EH (cell line): Measurements from ENCODE around the gene STK35.
A peak's percentile ranks its signal among the peaks of the same experiment; 100 is the strongest.

ENCODE experiments used
- DNase-seq: peaks from one replicate; pipeline ENCODE4 v3.0.0-alpha.2; 2015; ENCODE audit warnings: low read depth

Gene STK35

DNA sequence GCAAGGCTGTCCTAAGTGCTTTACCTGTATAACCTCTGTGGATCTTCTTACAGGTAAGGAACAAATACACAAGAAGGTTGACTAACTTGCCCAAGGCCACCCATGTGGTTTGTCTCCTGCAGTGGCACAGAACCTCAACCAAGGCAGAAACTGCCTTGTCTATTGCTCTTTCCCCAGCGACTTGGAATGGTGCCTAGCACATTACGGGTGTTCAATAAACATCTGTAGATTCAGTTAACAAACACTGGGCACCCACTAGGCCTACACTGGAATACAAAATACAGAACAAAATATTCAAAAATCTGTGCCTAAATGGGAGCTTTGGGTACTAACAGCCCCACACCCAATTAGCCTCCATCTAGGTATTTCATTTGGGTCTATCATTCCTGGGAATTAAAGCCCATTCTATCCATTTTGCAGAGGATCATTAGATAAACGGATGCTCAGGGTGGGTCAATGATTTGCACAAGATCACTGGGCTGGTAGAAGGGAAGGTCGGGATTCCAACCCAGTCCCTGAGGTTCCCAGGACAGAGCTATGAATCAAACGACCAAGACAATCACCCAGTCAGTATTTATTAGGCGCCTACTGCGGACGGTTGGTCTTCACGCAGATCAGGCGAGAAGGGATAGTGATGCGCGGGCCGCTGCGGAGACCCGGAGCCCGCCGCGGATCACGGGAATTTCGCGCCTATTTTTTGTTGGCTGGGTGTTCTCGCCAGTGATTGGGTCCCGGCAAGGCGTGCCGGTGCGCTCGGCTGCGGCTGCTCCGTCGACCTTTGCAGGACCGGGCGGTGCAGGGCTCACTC is at the start of gene STK35:
STK35 (plus strand) TSS at position 771 of the 808 bp plus-strand sequence. CDS start 55 bp downstream, outside the sequence.
- peak; percentile 75 for DNase-seq

DNA sequence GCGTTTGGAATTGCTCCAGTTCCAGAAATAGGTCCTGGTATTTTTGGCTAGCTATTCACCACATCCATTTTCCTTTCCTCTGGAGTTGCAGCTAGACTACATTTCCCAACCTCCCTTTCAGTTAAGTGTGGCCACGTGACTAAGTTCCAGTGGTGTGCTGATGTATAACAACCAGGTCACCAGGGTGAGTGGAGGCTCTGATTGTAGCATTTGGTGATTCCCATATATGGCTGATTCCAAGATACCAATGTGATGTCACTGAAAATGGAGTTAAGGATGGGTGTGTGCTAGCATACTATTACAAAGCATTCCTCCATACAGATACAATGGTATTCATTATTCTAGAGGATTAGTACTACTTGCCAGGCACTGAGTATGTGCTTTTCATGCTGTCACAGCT is 49.7 kb upstream of the STK35 start:
- peak; percentile 13 for DNase-seq

DNA sequence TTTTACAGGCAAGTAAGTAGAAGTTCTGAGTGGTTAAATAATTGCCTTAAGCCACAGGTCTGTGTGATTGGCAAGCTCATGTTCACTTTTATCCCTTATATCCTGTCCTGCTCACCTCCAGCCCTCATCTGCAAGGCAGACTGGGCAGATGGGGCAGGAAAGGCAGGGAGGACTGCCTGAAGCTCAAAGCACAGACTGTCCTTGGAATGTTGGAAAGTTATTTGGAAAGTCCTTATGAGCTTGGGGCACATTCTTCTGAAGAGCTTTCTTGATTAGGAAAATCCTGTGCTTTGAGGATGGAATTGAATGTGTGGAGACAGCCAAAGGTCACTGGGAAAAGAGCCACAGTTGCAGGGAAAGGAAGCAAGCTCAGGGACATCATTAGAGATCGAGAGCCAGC is 48.9 kb upstream of the STK35 start:
- no peak for DNase-seq

DNA sequence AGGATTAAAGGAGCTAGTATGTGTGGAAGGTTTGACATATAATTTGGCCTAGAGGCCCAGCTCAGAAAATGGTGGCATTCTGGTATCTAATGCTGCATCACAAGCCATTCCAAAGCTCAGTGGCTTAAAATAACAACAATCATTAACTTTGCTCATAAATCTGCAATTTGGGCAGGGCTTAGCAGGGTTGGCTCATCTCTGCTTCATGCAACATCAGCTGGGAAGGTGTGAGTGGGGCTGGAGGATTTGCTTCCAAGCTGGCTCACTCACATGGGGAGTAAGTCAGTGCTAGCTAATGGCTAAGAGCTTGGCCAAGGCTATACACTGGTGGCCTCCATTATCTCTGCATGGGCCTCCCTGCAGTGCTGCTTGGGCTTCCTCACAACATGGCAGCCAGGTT is 48.0 kb upstream of the STK35 start:
- DNase-seq, result no peak

DNA sequence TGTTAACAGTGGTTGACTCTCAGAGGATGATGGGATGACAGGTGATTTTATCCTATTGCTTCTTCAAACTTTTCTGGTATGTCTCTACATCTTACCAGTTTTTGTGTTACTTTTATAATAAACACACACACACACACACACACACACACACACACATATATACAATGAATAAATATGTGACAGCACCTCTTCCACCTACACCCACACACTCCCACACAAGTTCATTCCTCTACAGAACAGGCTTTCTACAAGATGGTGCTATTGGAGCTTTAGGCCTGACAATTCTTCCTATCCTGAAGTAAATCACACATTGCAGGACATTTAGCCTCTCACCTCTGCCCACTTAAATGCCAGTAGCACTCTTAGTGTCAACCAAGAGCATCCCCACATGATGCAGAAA is 46.7 kb upstream of the STK35 start:
- no peak for DNase-seq

DNA sequence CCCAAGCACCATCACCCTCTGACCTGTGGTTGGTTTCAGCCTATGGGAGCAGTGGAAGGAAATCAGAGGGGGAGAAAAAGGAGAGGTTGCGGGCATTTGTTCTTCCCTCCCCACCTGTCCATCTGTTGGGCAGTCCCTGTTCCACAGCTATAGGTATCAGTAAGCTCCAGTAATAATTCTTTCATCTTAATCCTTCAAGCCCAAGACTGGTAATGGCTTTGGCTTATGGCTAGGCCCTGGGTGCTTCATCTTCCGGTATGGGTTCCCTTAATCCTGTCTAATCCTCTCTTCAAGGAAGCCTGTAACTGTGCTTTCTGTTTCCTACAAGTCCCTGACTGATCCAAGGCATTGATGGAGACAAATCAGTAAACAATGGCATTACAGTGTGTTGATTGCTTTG is 42.2 kb upstream of the STK35 start:
- no peak for DNase-seq

DNA sequence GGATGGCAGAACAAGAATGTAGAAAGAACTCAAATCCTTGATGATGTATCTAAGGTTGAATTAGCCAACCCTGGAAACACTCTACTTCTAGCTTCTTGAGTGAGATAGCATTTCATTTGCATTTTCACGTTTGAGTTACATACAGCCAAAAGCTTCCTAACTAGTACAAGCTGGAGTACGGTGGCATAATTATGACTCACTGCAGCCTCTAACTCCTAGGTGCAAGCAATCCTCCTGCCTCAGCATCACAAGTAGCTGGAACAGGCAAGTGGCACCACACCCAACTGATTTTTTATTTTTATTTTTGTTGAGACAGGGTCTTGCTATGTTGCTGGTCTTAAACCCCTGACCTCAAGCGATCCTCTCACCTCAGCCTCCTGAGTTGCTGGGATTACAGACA is 36.5 kb upstream of the STK35 start:
- no peak for DNase-seq

DNA sequence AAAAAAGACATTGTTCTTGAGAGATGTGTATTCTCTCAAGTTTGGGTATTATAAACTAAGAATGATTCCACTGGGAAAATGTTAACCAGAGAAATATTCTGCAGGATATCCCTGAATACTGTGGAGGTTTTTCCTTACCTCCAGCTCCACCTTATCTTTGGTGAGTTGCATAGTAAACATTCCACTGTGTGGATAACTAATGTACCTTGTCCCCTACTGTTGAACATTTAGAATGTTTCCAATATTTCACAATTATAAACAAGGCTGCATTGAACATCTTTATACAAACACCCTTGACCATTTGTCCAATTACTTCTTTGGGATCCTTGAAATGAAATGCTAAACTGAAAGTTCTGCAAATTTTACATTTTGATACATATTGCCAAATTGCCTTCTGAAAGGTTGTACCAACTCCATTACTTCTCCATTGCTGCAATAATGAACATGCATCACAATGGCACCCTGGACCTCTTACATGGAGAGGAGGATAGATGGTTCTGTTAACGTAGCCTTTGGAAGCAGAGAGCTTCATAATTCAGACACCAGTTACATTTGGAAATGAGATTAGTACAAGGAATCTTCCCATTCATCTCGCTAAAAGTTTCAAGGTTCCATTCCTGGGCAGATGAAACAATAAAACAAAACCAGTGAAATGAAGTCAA is 35.0 kb upstream of the STK35 start:
- DNase-seq, result no peak

DNA sequence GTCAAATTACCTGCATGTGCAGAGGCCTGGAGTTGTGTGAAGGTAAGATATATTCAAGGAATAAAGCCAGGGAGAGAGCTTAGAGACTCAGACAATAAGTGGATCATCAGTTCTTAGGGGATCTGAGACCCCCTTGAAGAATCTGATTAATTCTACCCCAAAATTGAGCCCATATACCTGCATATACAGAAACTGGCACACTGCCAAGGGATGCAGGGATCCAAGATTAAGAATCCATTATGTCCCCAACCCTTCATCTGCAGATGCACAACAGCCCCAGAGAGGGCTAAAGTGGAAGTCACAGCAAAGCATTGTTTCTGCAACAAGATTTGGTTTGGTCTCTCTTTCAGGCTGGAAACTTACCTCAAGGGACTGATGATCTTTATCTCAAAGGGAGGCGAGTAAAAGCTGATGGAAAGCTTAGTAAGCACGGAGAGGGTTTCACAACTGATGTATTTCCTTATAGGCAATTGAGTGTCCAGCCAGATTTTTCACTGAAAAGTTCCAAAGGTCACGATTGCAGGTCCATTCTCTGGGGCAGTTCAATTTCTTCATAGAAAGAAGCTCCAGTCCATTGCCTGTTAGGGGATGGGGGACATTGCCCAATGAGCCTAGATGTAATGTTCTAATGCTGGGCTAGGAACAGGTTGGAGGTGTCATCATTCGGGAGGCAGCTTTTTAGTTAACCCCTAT is 20.9 kb upstream of the STK35 start:
- no peak for DNase-seq

DNA sequence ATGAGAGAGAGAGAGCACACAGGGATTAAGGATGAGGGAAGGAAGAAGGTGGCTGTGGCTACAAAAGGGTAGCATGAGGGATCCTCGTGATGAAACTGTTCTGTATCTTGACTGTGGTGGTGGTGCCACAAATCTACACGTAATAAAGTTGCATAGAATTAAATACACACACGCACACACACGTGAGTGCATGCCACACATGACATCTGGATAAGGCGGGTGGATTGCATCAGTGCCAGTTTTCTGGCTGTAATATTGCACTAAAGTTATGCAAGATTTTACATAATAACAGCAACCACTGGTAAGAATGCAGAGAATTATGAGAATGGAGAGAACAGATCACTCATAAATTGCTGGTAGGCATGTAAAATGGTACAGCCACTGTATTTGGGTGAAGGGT is 16.9 kb upstream of the STK35 start:
- peak; percentile 25 for DNase-seq

DNA sequence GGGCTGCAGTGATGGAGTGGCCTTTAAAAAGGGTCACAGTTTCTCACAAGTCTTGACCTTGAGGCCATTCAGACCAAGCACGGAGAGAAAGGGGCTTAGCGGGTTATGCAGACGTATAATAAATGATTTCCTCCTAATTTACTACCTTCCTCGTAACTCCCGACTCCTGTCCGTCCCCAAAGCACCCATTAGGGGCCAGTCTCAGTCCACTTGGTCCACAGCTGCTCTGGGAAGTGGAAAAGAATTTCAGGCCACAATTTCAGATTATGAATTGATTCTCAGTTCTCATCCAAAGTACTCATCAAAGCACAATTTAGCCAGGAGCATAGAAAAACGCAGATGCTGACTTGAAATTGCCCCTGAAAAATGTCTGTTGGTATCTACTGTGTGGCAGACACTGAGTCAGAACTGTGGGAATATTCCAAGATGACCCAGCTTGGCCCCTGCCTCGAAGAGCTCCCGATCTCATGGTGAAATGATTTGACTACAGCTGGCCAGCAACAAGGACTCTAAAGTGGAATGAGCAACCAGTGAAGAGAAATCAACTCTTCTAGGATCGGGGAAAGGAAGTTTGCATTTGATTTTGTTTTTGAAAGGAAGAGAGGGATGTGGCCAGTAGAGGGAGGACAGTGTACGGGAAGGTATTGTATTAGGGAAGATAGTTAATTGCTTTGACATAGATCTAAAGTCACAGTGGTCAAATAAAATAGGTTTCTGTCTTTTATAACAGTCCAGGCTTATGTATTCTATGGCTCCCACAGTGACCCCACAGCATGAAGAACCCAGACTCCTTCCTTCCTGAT is 15.2 kb upstream of the STK35 start:
- DNase-seq, result peak; percentile 26

DNA sequence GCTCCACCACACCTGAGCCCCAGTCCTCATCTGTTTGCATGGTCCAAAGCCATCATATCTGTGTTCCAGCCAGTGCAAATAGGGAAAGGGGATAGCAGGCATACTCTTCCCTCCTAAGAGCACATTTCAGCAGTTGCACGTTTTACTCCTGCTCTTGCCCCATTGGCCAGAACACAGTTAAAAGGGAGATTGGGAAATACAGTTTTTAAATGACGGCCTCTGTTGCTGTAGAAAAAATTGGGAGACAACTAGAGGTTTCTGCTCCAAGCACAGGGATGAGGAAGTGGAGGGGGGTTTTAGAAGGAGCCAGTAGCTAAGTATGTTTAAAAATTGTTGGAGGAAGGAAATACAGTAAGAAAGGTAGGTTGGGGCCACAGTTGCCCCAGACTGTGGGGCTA is 14.6 kb upstream of the STK35 start:
- no peak for DNase-seq

DNA sequence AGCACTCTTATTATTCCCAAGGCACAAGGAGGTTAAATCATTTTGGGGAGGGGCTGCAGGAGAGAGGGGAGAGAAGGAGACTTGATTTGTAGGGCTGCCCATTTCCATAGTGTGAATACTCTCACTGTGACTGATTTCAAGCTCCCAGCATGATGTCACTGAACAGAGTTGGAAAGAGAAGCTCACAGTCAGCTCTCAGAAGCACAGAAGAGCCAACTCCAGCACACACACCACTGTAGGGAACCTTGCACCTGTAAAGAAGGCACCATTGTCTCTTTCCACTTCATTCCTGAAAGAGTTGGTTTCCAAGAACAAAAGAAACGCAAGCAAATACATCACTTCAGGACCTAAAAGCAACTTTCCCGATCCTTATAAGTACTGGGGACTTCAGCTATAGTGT is 12.7 kb upstream of the STK35 start:
- DNase-seq, result no peak

DNA sequence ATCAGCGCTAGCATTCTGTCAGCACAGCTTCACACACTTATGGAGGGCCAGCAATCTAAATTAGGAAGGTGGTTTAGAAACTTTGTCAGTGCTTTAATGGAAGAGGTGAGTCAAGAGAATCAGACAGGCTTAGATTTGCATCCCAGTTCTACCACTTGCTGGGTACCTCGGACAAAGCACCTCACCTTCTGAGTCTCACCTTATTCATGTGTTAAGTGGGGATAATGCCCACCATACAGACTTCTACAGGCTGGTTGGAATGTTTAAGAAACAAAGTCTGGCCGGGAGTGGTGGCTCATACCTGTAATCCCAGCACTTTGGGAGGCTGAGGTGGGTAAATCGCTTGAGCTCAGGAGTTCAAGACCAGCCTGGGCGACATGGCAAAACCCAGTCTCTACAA is 12.2 kb upstream of the STK35 start:
- no peak for DNase-seq

DNA sequence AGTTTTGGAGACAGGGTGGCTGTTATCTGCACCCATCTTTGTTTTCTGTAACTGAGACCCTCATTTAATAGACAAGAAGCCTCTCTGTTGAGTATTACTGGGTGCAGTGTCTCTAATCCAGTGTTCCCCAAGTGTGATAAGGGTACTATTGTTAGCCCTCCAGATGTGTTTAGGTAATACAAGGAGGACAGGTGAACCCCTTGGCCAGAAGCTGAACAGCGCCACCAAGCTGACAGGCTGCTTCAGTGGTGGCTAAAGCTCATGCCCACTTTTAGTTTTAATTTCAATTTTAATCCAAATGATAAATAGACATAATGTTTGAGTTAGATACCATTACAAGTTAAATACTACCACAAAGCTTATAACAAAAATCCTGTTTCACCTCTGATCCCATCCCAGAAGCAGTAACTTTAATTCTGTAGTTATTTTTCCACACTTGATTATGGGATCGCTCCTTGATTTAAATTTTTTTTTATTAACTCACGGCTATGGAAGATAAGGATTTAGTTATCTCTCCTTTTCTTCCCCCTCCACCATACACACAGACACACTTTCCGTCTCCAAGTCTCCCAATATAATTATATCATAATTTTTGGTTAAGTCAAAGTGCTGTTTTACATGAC is 8.4 kb upstream of the STK35 start:
- DNase-seq, result no peak

DNA sequence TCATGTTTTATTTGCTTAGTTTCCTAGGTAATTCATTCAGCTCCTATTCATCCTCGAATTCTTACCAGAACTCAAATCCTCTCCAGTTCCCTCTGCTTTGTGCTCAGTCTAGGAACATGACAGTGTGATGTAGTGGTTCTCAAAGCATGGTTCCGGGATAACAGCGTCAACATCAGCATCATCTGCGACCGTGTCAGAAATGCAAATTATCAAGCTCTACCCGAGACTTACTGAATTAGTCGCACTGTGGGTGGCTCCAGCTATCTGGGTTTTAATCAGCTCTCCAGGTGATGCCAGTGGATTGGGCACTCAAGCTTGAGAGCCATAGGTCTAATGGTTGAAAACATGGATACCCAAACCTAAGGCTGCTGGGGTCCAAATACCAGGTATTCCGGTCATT is 7.7 kb upstream of the STK35 start:
- DNase-seq, result no peak

DNA sequence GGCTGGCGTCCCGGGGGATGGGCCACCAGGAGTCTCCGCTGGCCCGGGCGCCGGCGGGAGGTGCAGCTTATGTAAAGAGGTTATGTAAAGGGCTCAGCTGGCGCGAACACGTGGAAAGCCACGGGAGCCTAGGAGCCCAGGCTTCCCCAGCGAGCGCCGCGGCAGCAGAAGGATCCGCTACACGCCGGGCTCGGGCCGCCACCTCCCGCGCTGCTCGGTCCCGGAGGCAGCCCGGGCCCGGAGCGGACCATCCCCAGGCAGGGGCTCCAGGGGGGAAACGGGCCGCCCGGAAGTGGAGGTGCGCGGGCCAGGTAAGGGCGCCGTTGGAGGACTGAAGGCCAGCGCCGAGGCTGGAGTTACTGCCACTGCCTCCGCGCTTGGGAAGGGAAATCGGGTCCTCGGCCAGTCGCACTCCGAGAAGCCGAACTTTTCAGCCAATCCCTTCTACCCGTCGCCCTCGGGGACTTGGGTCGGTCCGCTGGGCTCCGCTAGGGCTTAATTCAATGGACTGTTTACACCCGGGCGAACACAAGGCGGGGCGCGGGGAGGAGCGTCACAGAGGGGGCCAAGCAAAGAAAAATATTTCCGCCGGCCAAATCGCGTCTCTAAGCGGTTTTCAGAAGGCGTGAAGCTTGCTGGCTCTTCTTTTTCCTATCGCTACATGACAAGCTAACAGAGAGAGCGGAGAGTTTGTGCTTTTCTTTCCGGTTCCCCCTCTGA is 398 bp downstream of the STK35 start:
- DNase-seq, result peak; percentile 92

DNA sequence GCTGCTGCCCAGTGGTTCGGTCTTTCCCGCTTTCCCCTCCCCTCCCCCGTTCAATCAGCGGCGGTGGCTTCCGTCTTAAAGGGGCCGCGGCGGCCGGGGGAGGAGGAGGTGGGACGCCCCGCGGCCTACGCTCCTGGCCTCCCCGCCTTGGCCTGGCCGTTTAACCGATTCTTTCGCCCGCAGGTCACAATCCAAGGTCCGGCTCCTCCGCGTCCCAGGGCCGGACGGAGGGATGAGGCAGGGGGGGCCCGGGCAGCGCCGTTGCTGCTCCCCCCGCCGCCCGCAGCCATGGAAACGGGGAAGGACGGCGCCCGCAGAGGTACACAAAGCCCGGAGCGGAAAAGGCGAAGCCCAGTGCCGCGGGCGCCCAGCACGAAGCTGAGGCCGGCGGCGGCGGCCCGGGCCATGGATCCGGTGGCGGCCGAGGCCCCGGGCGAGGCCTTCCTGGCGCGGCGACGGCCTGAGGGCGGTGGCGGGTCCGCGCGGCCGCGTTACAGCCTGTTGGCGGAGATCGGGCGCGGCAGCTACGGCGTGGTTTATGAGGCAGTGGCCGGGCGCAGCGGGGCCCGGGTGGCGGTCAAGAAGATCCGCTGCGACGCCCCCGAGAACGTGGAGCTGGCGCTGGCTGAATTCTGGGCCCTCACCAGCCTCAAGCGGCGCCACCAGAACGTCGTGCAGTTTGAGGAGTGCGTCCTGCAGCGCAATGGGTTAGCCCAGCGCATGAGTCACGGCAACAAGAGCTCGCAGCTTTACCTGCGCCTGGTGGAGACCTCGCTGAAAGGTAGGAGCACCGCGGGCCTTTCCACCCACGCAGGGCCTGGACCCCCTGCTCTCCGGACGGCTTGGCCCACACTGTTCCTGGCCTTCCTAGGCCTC is 1.2 kb downstream of the STK35 start:
- peak; percentile 87 for DNase-seq

DNA sequence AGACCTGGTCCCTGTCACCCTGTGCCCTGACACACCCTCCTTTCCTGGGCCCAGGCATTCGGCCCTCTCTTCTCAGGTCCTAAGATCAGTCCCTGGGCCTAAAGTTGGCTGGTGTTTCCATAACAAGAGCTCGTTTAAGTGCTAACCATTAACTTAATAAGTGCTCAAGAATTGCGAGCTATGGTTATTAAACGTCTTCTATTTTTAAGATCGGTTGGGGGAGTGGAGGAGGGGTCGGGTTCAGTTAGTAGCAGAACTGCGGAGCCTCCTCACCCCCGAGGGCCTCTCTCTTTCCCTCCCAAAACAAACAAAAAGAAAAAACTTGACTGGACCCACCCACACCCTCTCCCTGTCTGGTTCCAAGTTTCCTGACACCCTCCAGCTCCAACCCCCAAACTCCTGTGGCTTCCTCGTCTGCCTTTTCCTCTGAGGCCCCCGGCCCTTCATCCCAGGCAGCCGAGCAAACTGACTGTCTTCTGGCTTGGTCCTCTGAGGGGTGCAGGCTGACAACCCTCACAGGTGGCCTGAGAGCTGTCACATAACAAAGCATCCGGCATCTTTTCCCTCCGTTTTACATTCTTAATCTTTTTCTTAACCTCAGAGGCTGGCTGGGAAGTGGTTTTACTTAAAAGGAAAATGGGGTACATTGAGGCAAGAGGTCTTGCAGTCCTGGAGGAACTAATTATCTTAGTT is 2.0 kb downstream of the STK35 start:
- DNase-seq, result peak; percentile 5

DNA sequence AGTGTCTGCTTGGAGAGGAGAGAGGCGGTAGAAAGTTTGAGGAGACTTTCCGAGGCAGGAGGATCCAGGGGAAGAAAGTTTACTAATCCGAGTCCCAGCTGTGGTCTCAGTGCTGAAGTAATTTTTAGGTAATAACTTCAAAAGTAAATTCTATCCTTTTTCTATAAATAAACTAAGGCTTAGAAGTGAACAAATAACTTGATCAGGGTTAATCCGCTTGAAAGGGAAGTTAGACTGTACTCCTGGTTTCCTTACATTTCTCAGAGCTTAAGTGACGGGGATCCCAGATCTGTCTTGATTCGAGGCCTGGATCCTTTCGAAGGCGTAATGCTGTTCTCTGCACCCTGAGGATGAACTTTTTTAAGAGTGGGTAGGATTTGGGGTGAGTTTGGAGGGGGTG is 2.6 kb downstream of the STK35 start:
- DNase-seq, result no peak
